Measurements from ENCODE around the gene TGFBR2. TPM values are rescaled to one million over a fixed set of nuclear protein-coding genes. Genes with fewer than 3 reads are reported as not detected.

Gene TGFBR2
- total and polyA plus RNA-seq, 2 experiments from 2014 or later: 4.7 to 13.0 TPM

DNA sequence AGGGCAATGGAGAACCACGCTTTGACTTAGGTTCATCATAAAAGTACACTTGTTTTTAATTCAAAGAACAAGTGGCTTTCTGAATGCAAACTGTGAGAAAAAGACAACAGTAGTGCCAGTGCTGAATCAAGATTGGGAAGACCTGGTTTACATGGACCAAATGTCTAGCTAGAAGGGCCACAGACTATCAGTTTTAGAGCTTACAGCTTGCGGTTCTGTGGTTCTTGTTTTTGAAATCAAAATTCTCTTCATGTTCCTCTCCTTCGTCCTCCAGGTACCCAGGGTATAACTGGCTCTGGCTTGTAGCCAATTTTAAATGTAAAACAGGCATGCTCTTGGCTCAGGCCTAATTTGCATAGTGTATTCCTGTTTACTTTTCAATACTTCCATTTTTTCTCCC lies 124.6 kb downstream of the TGFBR2 start:
- H4K20me1 ChIP-seq (replicated peaks; ENCODE audit: insufficient read depth): no peaks in the 10 kb centered on the region
- Mint-ChIP-seq H3K27me3 (ENCODE audit: insufficient read depth, low read depth, poor library complexity) (no peaks in the 10 kb centered on the region), H3K4me1 (peaks cover 8% of the 10 kb centered on the region; the same call in 2 of the 3 replicates), H3K4me3 (no peak overlapping the region), H3K9me3 (no peaks in the 10 kb centered on the region), H3K36me3 (ENCODE audit: low read depth) (no peaks in the 10 kb centered on the region), H3K27ac (no peak overlapping the region)
- H3K36me3 ChIP-seq (ENCODE audit: insufficient read depth): no peaks in the 10 kb centered on the region
- H3K4me1 ChIP-seq (ENCODE audit: insufficient read depth): no peaks in the 10 kb centered on the region
- no peak overlapping the region for H3K4me2 ChIP-seq
- ATAC-seq: no peak
- H3K27ac ChIP-seq (ENCODE audit: low read depth): no peak overlapping the region
- H3K9me2 ChIP-seq (ENCODE audit: insufficient read depth): no peaks in the 10 kb centered on the region
- H3K79me2 ChIP-seq (replicated peaks; ENCODE audit: insufficient read depth): no peaks in the 10 kb centered on the region
- peak overlapping the region; percentile 12; the same call in 1 of the 2 replicates for H2AFZ ChIP-seq
- H3F3A ChIP-seq (replicated peaks; ENCODE audit: low read depth): no peaks in the 10 kb centered on the region
- no peak for TF ChIP-seq STAT1 (IDR thresholded peaks at IDR 0.05; ENCODE audit: unreplicated experiment)
- TF ChIP-seq, protein P1, sequence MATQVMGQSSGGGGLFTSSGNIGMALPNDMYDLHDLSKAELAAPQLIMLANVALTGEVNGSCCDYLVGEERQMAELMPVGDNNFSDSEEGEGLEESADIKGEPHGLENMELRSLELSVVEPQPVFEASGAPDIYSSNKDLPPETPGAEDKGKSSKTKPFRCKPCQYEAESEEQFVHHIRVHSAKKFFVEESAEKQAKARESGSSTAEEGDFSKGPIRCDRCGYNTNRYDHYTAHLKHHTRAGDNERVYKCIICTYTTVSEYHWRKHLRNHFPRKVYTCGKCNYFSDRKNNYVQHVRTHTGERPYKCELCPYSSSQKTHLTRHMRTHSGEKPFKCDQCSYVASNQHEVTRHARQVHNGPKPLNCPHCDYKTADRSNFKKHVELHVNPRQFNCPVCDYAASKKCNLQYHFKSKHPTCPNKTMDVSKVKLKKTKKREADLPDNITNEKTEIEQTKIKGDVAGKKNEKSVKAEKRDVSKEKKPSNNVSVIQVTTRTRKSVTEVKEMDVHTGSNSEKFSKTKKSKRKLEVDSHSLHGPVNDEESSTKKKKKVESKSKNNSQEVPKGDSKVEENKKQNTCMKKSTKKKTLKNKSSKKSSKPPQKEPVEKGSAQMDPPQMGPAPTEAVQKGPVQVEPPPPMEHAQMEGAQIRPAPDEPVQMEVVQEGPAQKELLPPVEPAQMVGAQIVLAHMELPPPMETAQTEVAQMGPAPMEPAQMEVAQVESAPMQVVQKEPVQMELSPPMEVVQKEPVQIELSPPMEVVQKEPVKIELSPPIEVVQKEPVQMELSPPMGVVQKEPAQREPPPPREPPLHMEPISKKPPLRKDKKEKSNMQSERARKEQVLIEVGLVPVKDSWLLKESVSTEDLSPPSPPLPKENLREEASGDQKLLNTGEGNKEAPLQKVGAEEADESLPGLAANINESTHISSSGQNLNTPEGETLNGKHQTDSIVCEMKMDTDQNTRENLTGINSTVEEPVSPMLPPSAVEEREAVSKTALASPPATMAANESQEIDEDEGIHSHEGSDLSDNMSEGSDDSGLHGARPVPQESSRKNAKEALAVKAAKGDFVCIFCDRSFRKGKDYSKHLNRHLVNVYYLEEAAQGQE (IDR thresholded peaks at IDR 0.05; ENCODE audit: unreplicated experiment): no peak
- TF ChIP-seq ETS1 (IDR thresholded peaks at IDR 0.05): no peak
- TF ChIP-seq, protein P2, sequence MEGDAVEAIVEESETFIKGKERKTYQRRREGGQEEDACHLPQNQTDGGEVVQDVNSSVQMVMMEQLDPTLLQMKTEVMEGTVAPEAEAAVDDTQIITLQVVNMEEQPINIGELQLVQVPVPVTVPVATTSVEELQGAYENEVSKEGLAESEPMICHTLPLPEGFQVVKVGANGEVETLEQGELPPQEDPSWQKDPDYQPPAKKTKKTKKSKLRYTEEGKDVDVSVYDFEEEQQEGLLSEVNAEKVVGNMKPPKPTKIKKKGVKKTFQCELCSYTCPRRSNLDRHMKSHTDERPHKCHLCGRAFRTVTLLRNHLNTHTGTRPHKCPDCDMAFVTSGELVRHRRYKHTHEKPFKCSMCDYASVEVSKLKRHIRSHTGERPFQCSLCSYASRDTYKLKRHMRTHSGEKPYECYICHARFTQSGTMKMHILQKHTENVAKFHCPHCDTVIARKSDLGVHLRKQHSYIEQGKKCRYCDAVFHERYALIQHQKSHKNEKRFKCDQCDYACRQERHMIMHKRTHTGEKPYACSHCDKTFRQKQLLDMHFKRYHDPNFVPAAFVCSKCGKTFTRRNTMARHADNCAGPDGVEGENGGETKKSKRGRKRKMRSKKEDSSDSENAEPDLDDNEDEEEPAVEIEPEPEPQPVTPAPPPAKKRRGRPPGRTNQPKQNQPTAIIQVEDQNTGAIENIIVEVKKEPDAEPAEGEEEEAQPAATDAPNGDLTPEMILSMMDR (conservative IDR thresholded peaks at IDR 0.05; ENCODE audit: low read depth in 2 of 2): no peak
- TF ChIP-seq POLR2AphosphoS5 (IDR thresholded peaks at IDR 0.05; ENCODE audit: low read depth): no peak
- TF ChIP-seq NANOG (IDR thresholded peaks at IDR 0.05; ENCODE audit: borderline replicate concordance): no peak
- no peak for TF ChIP-seq EZH2 (IDR thresholded peaks at IDR 0.05; ENCODE audit: low read depth, unreplicated experiment)
- TF ChIP-seq CREB1 (CRISPR knock-in tag; IDR thresholded peaks at IDR 0.05; ENCODE audit: low read depth): no peak
- TF ChIP-seq ZNF114 (CRISPR knock-in tag; IDR thresholded peaks at IDR 0.05): no peak
- no peak for TF ChIP-seq JUNB (IDR thresholded peaks at IDR 0.05; ENCODE audit: unreplicated experiment)
- no peak for TF ChIP-seq ZNF331 (CRISPR knock-in tag; IDR thresholded peaks at IDR 0.05; ENCODE audit: low read depth)
- TF ChIP-seq EZH2phosphoT487 (IDR thresholded peaks at IDR 0.05; ENCODE audit: unreplicated experiment): no peak
- TF ChIP-seq, protein P3, sequence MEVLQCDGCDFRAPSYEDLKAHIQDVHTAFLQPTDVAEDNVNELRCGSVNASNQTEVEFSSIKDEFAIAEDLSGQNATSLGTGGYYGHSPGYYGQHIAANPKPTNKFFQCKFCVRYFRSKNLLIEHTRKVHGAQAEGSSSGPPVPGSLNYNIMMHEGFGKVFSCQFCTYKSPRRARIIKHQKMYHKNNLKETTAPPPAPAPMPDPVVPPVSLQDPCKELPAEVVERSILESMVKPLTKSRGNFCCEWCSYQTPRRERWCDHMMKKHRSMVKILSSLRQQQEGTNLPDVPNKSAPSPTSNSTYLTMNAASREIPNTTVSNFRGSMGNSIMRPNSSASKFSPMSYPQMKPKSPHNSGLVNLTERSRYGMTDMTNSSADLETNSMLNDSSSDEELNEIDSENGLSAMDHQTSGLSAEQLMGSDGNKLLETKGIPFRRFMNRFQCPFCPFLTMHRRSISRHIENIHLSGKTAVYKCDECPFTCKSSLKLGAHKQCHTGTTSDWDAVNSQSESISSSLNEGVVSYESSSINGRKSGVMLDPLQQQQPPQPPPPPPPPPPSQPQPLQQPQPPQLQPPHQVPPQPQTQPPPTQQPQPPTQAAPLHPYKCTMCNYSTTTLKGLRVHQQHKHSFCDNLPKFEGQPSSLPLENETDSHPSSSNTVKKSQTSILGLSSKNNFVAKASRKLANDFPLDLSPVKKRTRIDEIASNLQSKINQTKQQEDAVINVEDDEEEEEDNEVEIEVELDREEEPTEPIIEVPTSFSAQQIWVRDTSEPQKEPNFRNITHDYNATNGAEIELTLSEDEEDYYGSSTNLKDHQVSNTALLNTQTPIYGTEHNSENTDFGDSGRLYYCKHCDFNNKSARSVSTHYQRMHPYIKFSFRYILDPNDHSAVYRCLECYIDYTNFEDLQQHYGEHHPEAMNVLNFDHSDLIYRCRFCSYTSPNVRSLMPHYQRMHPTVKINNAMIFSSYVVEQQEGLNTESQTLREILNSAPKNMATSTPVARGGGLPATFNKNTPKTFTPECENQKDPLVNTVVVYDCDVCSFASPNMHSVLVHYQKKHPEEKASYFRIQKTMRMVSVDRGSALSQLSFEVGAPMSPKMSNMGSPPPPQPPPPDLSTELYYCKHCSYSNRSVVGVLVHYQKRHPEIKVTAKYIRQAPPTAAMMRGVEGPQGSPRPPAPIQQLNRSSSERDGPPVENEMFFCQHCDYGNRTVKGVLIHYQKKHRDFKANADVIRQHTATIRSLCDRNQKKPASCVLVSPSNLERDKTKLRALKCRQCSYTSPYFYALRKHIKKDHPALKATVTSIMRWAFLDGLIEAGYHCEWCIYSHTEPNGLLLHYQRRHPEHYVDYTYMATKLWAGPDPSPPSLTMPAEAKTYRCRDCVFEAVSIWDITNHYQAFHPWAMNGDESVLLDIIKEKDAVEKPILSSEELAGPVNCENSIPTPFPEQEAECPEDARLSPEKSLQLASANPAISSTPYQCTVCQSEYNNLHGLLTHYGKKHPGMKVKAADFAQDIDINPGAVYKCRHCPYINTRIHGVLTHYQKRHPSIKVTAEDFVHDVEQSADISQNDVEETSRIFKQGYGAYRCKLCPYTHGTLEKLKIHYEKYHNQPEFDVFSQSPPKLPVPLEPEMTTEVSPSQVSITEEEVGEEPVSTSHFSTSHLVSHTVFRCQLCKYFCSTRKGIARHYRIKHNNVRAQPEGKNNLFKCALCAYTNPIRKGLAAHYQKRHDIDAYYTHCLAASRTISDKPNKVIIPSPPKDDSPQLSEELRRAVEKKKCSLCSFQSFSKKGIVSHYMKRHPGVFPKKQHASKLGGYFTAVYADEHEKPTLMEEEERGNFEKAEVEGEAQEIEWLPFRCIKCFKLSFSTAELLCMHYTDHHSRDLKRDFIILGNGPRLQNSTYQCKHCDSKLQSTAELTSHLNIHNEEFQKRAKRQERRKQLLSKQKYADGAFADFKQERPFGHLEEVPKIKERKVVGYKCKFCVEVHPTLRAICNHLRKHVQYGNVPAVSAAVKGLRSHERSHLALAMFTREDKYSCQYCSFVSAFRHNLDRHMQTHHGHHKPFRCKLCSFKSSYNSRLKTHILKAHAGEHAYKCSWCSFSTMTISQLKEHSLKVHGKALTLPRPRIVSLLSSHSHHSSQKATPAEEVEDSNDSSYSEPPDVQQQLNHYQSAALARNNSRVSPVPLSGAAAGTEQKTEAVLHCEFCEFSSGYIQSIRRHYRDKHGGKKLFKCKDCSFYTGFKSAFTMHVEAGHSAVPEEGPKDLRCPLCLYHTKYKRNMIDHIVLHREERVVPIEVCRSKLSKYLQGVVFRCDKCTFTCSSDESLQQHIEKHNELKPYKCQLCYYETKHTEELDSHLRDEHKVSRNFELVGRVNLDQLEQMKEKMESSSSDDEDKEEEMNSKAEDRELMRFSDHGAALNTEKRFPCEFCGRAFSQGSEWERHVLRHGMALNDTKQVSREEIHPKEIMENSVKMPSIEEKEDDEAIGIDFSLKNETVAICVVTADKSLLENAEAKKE (CRISPR knock-in tag; IDR thresholded peaks at IDR 0.05): no peak
- DNase-seq (ENCODE audit: low spot score): no peak
- H3K4me3 ChIP-seq: no peak overlapping the region
- no peaks in the 10 kb centered on the region for H3K27me3 ChIP-seq (ENCODE audit: insufficient read depth)

Data from GM23338 (cell line).